Transverse colon (tissue), 3 donors: ENCODE data around the gene LAPTM5.

Experiments
- CTCF ChIP-seq, 5 experiments: fragments of 200-600 bp in 3 of 5; fragments of 450-650 bp in 2 of 5; sonication (generic) in 3 of 5; IDR thresholded peaks; 1 replicate in 2 of 5; 2 replicates in 3 of 5; pipeline ENCODE4 v1.5.1; 2016 to 2017; ENCODE audit warnings: antibody characterized with exemption in 5 of 5, inconsistent platforms in 3 of 5, mild to moderate bottlenecking in 2 of 5, moderate library complexity in 1 of 5
- POLR2A ChIP-seq: fragments of 450-650 bp; IDR thresholded peaks from one replicate; pipeline ENCODE4 v1.6.1; 2016; ENCODE audit warnings: antibody characterized with exemption, mild to moderate bottlenecking, moderate library complexity

DNA sequence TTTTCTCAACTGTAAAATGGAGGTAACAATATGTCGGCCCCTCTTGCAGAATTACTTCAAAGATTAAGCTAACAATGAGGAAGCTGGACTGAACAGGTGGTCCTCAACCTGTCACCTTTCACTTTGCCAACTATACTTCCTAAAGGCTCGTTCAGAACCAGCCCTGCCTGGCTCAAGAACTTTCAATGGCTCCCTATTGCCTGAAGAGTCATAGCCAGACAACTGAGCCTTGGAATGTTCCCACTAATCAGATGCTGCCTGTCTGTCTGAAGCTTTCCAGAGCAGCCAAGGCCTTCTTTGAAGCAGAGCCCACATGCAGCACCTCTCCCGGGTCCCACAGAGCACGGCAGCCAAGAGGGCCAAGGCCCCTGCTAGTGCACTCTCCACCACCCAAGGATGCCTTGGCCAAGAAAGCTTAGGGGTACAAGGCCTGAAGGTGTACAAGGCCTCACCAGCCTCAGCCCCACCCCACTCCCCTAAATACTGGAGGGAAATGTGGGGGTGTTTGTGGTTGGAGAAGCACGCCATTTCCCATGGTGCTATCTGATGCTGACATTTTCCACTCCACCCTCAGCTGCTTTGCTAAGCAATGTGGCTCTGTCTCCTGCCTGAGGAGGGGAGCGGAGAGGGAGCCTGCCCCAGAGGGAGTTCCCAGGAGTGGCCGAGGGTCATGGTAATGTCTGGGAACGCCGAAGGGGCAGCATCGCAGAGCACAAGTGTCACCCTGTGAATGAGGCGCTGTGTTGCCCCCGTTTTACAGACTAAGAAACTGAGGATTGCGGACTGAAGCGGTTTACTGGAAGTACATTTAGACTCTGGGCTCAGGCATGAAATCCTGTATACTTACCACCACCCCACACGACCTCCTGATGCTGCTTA lies 8.2 kb upstream of the LAPTM5 start:
- TF ChIP-seq POLR2A (no peak), CTCF (IDR thresholded peaks at IDR 0.05) (no peak)
